Neural cell (in vitro differentiated cells): ENCODE measurements around the gene DECR2. TPM values are rescaled to one million over a fixed set of nuclear protein-coding genes. Genes with fewer than 3 reads are reported as not detected.

Experiments
- H2AFZ ChIP-seq: fragments of 200-600, 300-800 bp; sonication (generic), shearing (Covaris generic); 2 replicates; pipeline ENCODE4 v1.6.0; 2014; ENCODE audit warnings: low read depth, mild to moderate bottlenecking, antibody characterized with exemption, low read length, moderate library complexity
- H3F3A ChIP-seq: fragments of 200-600 bp; shearing (Covaris generic); 2 replicates; pipeline ENCODE4 v1.6.1; 2016; ENCODE audit warnings: mild to moderate bottlenecking, moderate library complexity, mixed read lengths, antibody characterized with exemption, low read length; ENCODE audit not compliant: insufficient read depth, poor library complexity, severe bottlenecking
- H3K27ac ChIP-seq: fragments of 200-600, 300-800 bp; sonication (generic), shearing (Covaris generic); 2 replicates; pipeline ENCODE4 v1.5.1; 2014; ENCODE audit warnings: mild to moderate bottlenecking, low read length, moderate library complexity
- H3K27me3 ChIP-seq: fragments of 300-800, 200-600 bp; sonication (generic), shearing (Covaris generic); 2 replicates; pipeline ENCODE4 v1.6.0; 2014; ENCODE audit warnings: mild to moderate bottlenecking, low read depth, low read length, moderate library complexity; ENCODE audit not compliant: insufficient read depth
- H3K36me3 ChIP-seq: fragments of 300-800, 200-600 bp; sonication (generic), shearing (Covaris generic); 2 replicates; pipeline ENCODE4 v1.5.1; 2014; ENCODE audit warnings: mild to moderate bottlenecking, antibody characterized with exemption, low read length, moderate library complexity; ENCODE audit not compliant: insufficient read depth
- H3K4me2 ChIP-seq: fragments of 300-800, 200-600 bp; sonication (generic), shearing (Covaris generic); 2 replicates; pipeline ENCODE4 v1.6.0; 2014; ENCODE audit warnings: mild to moderate bottlenecking, low read length
- H3K4me3 ChIP-seq: fragments of 300-800, 200-600 bp; sonication (generic), shearing (Covaris generic); 2 replicates; pipeline ENCODE4 v1.5.1; 2014; ENCODE audit warnings: mild to moderate bottlenecking, low read length, moderate library complexity
- H3K79me2 ChIP-seq: fragments of 200-600 bp; shearing (Covaris generic); replicated peaks from 2 replicates; pipeline ENCODE4 v1.6.0; 2014; ENCODE audit warnings: mild to moderate bottlenecking, low read length, moderate library complexity; ENCODE audit not compliant: insufficient read depth
- H3K9ac ChIP-seq: fragments of 300-800, 200-600 bp; sonication (generic), shearing (Covaris generic); 2 replicates; pipeline ENCODE4 v1.6.1; 2016; ENCODE audit warnings: mild to moderate bottlenecking, low read length, mixed read lengths
- H3K9me2 ChIP-seq: fragments of 200-600 bp; shearing (Covaris generic); 2 replicates; pipeline ENCODE4 v1.6.1; 2016; ENCODE audit warnings: mild to moderate bottlenecking, low read length, mixed read lengths; ENCODE audit not compliant: insufficient read depth
- H3K9me3 ChIP-seq: fragments of 200-600, 300-800 bp; sonication (generic), shearing (Covaris generic); 2 replicates; pipeline ENCODE4 v1.6.1; 2016; ENCODE audit warnings: mild to moderate bottlenecking, mixed run types, low read length, moderate library complexity, mixed read lengths
- H4K20me1 ChIP-seq: fragments of 200-600 bp; shearing (Covaris generic); 2 replicates; pipeline ENCODE4 v1.6.1; 2016; ENCODE audit warnings: mild to moderate bottlenecking, mixed run types; ENCODE audit not compliant: insufficient read depth
- EP300 ChIP-seq: fragments of 450-650 bp; conservative IDR thresholded peaks from 2 replicates; pipeline ENCODE4 v1.6.1; 2014; ENCODE audit warnings: antibody characterized with exemption, mild to moderate bottlenecking, moderate library complexity; ENCODE audit not compliant: poor library complexity, severe bottlenecking
- EZH2 ChIP-seq: fragments of 200-600, 300-800 bp; shearing (Covaris generic), sonication (generic); IDR thresholded peaks from 2 replicates; pipeline ENCODE4 v1.6.1; 2014; ENCODE audit warnings: antibody characterized with exemption, low read length, borderline replicate concordance, mild to moderate bottlenecking; ENCODE audit not compliant: insufficient read depth, poor library complexity, severe bottlenecking
- MXI1 ChIP-seq: fragments of 450-650 bp; conservative IDR thresholded peaks from 2 replicates; pipeline ENCODE4 v1.6.1; 2014; ENCODE audit warnings: antibody characterized with exemption, mild to moderate bottlenecking; ENCODE audit not compliant: poor library complexity, severe bottlenecking
- POLR2AphosphoS5 ChIP-seq: IDR thresholded peaks from 2 replicates; pipeline ENCODE4 v1.6.1; 2012
- RAD21 ChIP-seq: fragments of 450-650 bp; conservative IDR thresholded peaks from 2 replicates; pipeline ENCODE4 v1.6.1; 2014; ENCODE audit warnings: antibody characterized with exemption, mild to moderate bottlenecking, moderate library complexity
- REST ChIP-seq: IDR thresholded peaks from 2 replicates; pipeline ENCODE4 v1.6.1; 2012; ENCODE audit warnings: borderline replicate concordance
- SMC3 ChIP-seq: fragments of 450-650 bp; conservative IDR thresholded peaks from 2 replicates; pipeline ENCODE4 v1.6.1; 2014; ENCODE audit warnings: antibody characterized with exemption, mild to moderate bottlenecking, moderate library complexity; ENCODE audit not compliant: poor library complexity
- TAF1 ChIP-seq: IDR thresholded peaks from 2 replicates; pipeline ENCODE4 v1.6.1; 2012; ENCODE audit warnings: low read depth
- polyA plus RNA-seq: library from polyadenylated mRNA; depleted of rRNA; stranded (reverse); fragments of >200 nt; gene quantifications from 2 replicates; pipeline ENCODE4 v1.2.3, GENCODE V29; 2014
- TF ChIP-seq, protein P1 (sequence below): fragments of 450-650 bp; IDR thresholded peaks from 2 replicates; pipeline ENCODE4 v1.5.1; 2014; ENCODE audit warnings: antibody characterized with exemption, mild to moderate bottlenecking, moderate library complexity; ENCODE audit not compliant: poor library complexity, severe bottlenecking

DECR2 gene
- polyA plus RNA-seq, 1 donor from 2014 or later: 58.8 TPM

DNA sequence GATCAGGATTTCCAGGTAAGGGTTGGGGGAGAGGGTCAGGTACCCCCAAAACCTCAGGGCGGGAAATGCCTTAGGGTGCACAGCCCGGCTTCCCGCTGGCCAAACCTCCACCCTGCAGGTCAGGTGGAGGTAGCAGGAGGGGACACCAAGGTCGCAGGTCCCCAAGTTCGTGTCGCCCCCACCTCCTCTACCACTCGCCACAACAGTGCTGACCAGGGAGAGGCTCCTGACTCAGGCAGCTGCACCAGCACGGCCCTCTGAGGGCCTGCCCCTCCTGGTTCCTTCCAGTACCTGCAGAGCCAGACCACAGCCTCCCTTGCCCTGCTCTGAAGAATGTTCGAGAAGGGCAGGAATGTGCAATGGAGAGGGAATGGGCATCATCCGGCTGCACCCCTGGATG is 35.2 kb upstream of the DECR2 start:
- Histone ChIP-seq H3K27me3 (no peaks in the 10 kb centered on the region), H3K9me2 (no peaks in the 10 kb centered on the region), H3K4me3 (no peak overlapping the region), H3F3A (no peaks in the 10 kb centered on the region), H2AFZ (no peak overlapping the region), H4K20me1 (no peaks in the 10 kb centered on the region), H3K4me2 (no peak overlapping the region), H3K36me3 (no peaks in the 10 kb centered on the region), H3K79me2 (no peaks in the 10 kb centered on the region), H3K27ac (no peak overlapping the region), H3K9ac (no peak overlapping the region), H3K9me3 (no peaks in the 10 kb centered on the region)
- no peak for TF ChIP-seq RAD21
- TF ChIP-seq REST: no peak

- H3F3A ChIP-seq: no peaks in the 10 kb centered on the region
Measured at GRCh38 chr16:367333-367903, 34.3 kb upstream of the DECR2 start.

More at GRCh38 chr16:367333-367903, 34.3 kb upstream of the DECR2 start:
- H3K79me2 ChIP-seq: no peaks in the 10 kb centered on the region
- H3K4me2 ChIP-seq: no peak overlapping the region
- H3K27ac ChIP-seq: no peak overlapping the region
- no peaks in the 10 kb centered on the region for H3K27me3 ChIP-seq
- no peaks in the 10 kb centered on the region for H3K36me3 ChIP-seq
- no peaks in the 10 kb centered on the region for H4K20me1 ChIP-seq
- no peak overlapping the region for H3K4me3 ChIP-seq
- TF ChIP-seq RAD21: no peak
- no peak for TF ChIP-seq POLR2AphosphoS5
- TF ChIP-seq SMC3: no peak
- TF ChIP-seq EZH2: no peak
- TF ChIP-seq REST: no peak
- TF ChIP-seq EP300: no peak
- TF ChIP-seq, protein P1, sequence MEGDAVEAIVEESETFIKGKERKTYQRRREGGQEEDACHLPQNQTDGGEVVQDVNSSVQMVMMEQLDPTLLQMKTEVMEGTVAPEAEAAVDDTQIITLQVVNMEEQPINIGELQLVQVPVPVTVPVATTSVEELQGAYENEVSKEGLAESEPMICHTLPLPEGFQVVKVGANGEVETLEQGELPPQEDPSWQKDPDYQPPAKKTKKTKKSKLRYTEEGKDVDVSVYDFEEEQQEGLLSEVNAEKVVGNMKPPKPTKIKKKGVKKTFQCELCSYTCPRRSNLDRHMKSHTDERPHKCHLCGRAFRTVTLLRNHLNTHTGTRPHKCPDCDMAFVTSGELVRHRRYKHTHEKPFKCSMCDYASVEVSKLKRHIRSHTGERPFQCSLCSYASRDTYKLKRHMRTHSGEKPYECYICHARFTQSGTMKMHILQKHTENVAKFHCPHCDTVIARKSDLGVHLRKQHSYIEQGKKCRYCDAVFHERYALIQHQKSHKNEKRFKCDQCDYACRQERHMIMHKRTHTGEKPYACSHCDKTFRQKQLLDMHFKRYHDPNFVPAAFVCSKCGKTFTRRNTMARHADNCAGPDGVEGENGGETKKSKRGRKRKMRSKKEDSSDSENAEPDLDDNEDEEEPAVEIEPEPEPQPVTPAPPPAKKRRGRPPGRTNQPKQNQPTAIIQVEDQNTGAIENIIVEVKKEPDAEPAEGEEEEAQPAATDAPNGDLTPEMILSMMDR: no peak
- TF ChIP-seq MXI1: no peak
- no peak for TF ChIP-seq TAF1
- H2AFZ ChIP-seq: no peak overlapping the region
- H3K9me3 ChIP-seq: no peaks in the 10 kb centered on the region
- H3K9me2 ChIP-seq: no peaks in the 10 kb centered on the region
- H3K9ac ChIP-seq: no peak overlapping the region
